CD14-positive monocyte (primary cell): ENCODE data around the gene MDH2. TPM values are rescaled to one million over a fixed set of nuclear protein-coding genes. Genes with fewer than 3 reads are reported as not detected.
A peak's percentile ranks its signal among the peaks of the same experiment; 100 is the strongest.
"Not testable (repeated sequence)": the region's sequence is repeated elsewhere in the genome, so short reads cannot be mapped to it uniquely, and the experiment has no call there.

Experiments used
- DNase-seq, 3 donors: peaks; one replicate each; pipeline ENCODE4 v3.0.0-alpha.2; 2011 to 2022
- H2AFZ ChIP-seq: 2 replicates; pipeline ENCODE4 v1.6.0; 2012; ENCODE audit warnings: mild to moderate bottlenecking, low read depth, low read length, inconsistent platforms; ENCODE audit not compliant: insufficient read depth, poor library complexity, severe bottlenecking
- H3K27ac ChIP-seq, 2 donors: 1 replicate in 1 of 2; 2 replicates in 1 of 2; pipeline ENCODE4 v1.5.1; 2012 to 2013; ENCODE audit warnings: low read length in 2 of 2, control low read depth in 1 of 2, inconsistent platforms in 1 of 2, low read depth in 1 of 2, mild to moderate bottlenecking in 1 of 2
- H3K27me3 ChIP-seq, 2 donors: one replicate each; pipeline versions ENCODE4 v1.6.0 to v1.6.1; 2011 to 2013; ENCODE audit warnings: low read length in 2 of 2; ENCODE audit not compliant: control insufficient read depth in 2 of 2, insufficient read depth in 2 of 2
- H3K36me3 ChIP-seq, 2 donors: replicated peaks in 1 of 2; 1 replicate in 1 of 2; 2 replicates in 1 of 2; pipeline versions ENCODE4 v1.5.1 to v1.6.1; 2012 to 2013; ENCODE audit warnings: low read length in 2 of 2, control low read depth in 1 of 2, inconsistent platforms in 1 of 2, mild to moderate bottlenecking in 1 of 2; ENCODE audit not compliant: insufficient read depth in 2 of 2, control insufficient read depth in 1 of 2
- H3K4me1 ChIP-seq, 2 donors: 1 replicate in 1 of 2; 2 replicates in 1 of 2; pipeline versions ENCODE4 v1.5.1 to v1.6.1; 2012 to 2013; ENCODE audit warnings: low read length in 2 of 2, control low read depth in 1 of 2, inconsistent platforms in 1 of 2, mild to moderate bottlenecking in 1 of 2, moderate library complexity in 1 of 2; ENCODE audit not compliant: insufficient read depth in 2 of 2, control insufficient read depth in 1 of 2
- H3K4me2 ChIP-seq: replicated peaks from 2 replicates; pipeline ENCODE3; 2012; ENCODE audit warnings: low read length, moderate library complexity, mild to moderate bottlenecking; ENCODE audit not compliant: poor library complexity, severe bottlenecking; ENCODE audit errors: extremely low read depth
- H3K4me3 ChIP-seq, 3 experiments: fragments of 200-600 bp in 1 of 3; sonication (generic) in 1 of 3; replicated peaks in 1 of 3; 1 replicate in 2 of 3; 2 replicates in 1 of 3; pipeline ENCODE4 v1.5.1; 2011 to 2013; ENCODE audit warnings: low read length in 3 of 3, mild to moderate bottlenecking in 3 of 3, control low read depth in 2 of 3, low read depth in 2 of 3, inconsistent platforms in 1 of 3, moderate library complexity in 1 of 3
- H3K79me2 ChIP-seq: 2 replicates; pipeline ENCODE4 v1.6.0; 2012; ENCODE audit warnings: mild to moderate bottlenecking, control low read depth, inconsistent platforms, low read length, moderate library complexity; ENCODE audit not compliant: insufficient read depth
- H3K9ac ChIP-seq: 2 replicates; pipeline ENCODE4 v1.6.0; 2017; ENCODE audit warnings: low read length, mild to moderate bottlenecking; ENCODE audit not compliant: insufficient read depth, poor library complexity, severe bottlenecking
- H3K9me3 ChIP-seq, 2 donors: replicated peaks in 1 of 2; 1 replicate in 1 of 2; 2 replicates in 1 of 2; pipeline versions ENCODE4 v1.5.1 to v1.6.1; 2012 to 2013; ENCODE audit warnings: low read length in 2 of 2, control low read depth in 1 of 2; ENCODE audit not compliant: control insufficient read depth in 1 of 2, insufficient read depth in 1 of 2
- H4K20me1 ChIP-seq: 2 replicates; pipeline ENCODE4 v1.6.0; 2012; ENCODE audit warnings: mild to moderate bottlenecking, low read length, control low read depth, moderate library complexity; ENCODE audit not compliant: insufficient read depth
- H3K27ac Mint-ChIP-seq, 7 donors: one replicate each; pipeline ENCODE4 v1.8.0; 2020; ENCODE audit warnings: mild to moderate bottlenecking in 7 of 7, mixed read lengths in 7 of 7, moderate library complexity in 6 of 7, inconsistent platforms in 2 of 7
- H3K27me3 Mint-ChIP-seq, 3 donors: one replicate each; pipeline ENCODE4 v1.8.0; 2021 to 2022; ENCODE audit warnings: low read depth in 3 of 3, mild to moderate bottlenecking in 3 of 3, mixed read lengths in 3 of 3, moderate library complexity in 3 of 3, inconsistent platforms in 1 of 3
- H3K36me3 Mint-ChIP-seq, 2 donors: one replicate each; pipeline ENCODE4 v1.8.0; 2020; ENCODE audit warnings: mixed read lengths in 2 of 2, inconsistent platforms in 1 of 2, mild to moderate bottlenecking in 1 of 2
- H3K4me1 Mint-ChIP-seq: one replicate; pipeline ENCODE4 v1.8.0; 2020; ENCODE audit warnings: mild to moderate bottlenecking, mixed read lengths
- H3K4me3 Mint-ChIP-seq, 2 donors: one replicate each; pipeline ENCODE4 v1.8.0; 2020; ENCODE audit warnings: mild to moderate bottlenecking in 2 of 2, mixed read lengths in 2 of 2, moderate library complexity in 1 of 2
- H3K9me3 Mint-ChIP-seq, 7 donors: one replicate each; pipeline ENCODE4 v1.8.0; 2020 to 2022; ENCODE audit warnings: mixed read lengths in 7 of 7, mild to moderate bottlenecking in 6 of 7, moderate library complexity in 6 of 7, inconsistent platforms in 2 of 7
- CTCF ChIP-seq: fragments of 200-600 bp; IDR thresholded peaks from one replicate; pipeline ENCODE4 v1.8.0; 2022; ENCODE audit warnings: antibody characterized with exemption, mild to moderate bottlenecking
- WGBS: methylation state at CpG from one replicate; pipeline ENCODE4 v1.1.5; 2013; ENCODE audit warnings: missing lambda C conversion rate; ENCODE audit not compliant: insufficient coverage; 5-methylcytosine and 5-hydroxymethylcytosine counted together
- intact Hi-C, 2 donors: fragments of 100-400 bp; cut with micrococcal nuclease; formaldehyde crosslinking; loops; one replicate each; pipeline versions ENCODE4 v1.15.0 to v1.15.1; 2023
- polyA plus RNA-seq, 3 donors: library from polyadenylated mRNA; depleted of rRNA in 1 of 3; unstranded in 2 of 3; stranded (reverse) in 1 of 3; fragments of 300-500 nt in 2 of 3; fragments of >200 nt in 1 of 3; fragmentation: Illumina TruSeq in 2 of 3; gene quantifications; 1 replicate in 2 of 3; 2 replicates in 1 of 3; pipeline ENCODE4 v1.2.3, GENCODE V29; 2012 to 2021

MDH2 gene
- polyA plus RNA-seq, 3 donors: 75.2 to 162 (median 129) TPM

DNA sequence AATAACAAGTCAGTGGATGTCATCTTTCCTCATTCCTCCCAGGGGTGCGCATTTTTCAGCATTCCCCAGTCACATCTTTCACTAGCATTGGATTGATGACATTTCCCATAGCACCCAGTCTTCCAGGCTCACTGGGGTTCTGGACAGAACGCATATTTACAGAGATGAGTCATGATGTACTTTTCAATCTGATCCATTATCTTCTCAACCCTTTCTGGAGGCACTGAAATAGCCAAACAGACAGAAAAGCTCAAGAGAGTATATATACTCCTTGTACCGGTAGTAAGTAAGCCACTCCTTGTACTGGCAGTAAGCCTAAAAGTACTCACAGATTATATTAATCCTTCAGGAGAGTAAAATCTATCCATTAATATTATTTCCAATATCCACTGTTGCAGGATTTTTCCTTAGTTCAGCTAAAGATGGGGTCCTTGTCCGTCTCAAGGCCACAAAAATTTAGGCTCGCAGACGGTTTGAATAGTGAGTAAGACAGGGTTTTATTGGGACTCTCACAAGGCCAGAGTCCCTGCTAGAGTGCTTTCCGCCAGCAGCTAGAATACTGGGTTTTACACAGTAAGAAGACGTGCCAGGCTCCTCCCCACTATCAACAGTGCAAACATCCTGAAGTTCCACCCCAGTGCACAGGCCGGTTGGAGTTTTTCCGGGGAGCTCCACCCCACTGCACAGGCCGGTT lies 60.8 kb downstream of the MDH2 start:
- no peak overlapping the region for H2AFZ ChIP-seq
- 95% methylated on average over 9 of the region's 11 CpGs for WGBS
- H3K36me3 Mint-ChIP-seq: no peaks in the 10 kb centered on the region
- no peaks in the 10 kb centered on the region for H3K9me3 Mint-ChIP-seq
- H3K9me3 ChIP-seq: no peaks in the 10 kb centered on the region
- H3K27ac Mint-ChIP-seq: no peak overlapping the region
- no peak for DNase-seq
- H4K20me1 ChIP-seq: no peaks in the 10 kb centered on the region
- no peak overlapping the region for H3K4me3 ChIP-seq
- no peaks in the 10 kb centered on the region for H3K79me2 ChIP-seq
- H3K9ac ChIP-seq: no peak overlapping the region
- no peaks in the 10 kb centered on the region for H3K4me1 Mint-ChIP-seq
- H3K36me3 ChIP-seq: no peaks in the 10 kb centered on the region
- no peak overlapping the region for H3K4me2 ChIP-seq
- TF ChIP-seq CTCF: no peak
- no peaks in the 10 kb centered on the region for H3K4me1 ChIP-seq
- H3K4me3 Mint-ChIP-seq: no peak overlapping the region
- no peaks in the 10 kb centered on the region for H3K27me3 Mint-ChIP-seq
- H3K27ac ChIP-seq: no peak overlapping the region
- no peaks in the 10 kb centered on the region for H3K27me3 ChIP-seq
- intact Hi-C loops: no loop called here

GRCh38 chr7:76113042-76113630 lies 65.2 kb downstream of the MDH2 start:
- H3K27ac Mint-ChIP-seq, DNase-seq, H3K36me3 Mint-ChIP-seq, H3K36me3 ChIP-seq, H3K9me3 Mint-ChIP-seq, H4K20me1 ChIP-seq, H3K79me2 ChIP-seq, H3K4me3 ChIP-seq, H3K4me1 Mint-ChIP-seq, H3K4me2 ChIP-seq, H3K27me3 Mint-ChIP-seq, H3K4me1 ChIP-seq, H2AFZ ChIP-seq, H3K9ac ChIP-seq, H3K27me3 ChIP-seq, H3K27ac ChIP-seq, H3K9me3 ChIP-seq, H3K4me3 Mint-ChIP-seq, intact Hi-C loops: not testable (repeated sequence)
- WGBS: 94% methylated on average over 6 of the region's 9 CpGs

GRCh38 chr7:76114742-76115141 lies 66.8 kb downstream of the MDH2 start:
- intact Hi-C loops, H3K79me2 ChIP-seq, H3K27ac ChIP-seq, H3K4me3 ChIP-seq, H3K27me3 ChIP-seq, H4K20me1 ChIP-seq, H3K4me2 ChIP-seq, H3K36me3 Mint-ChIP-seq, H2AFZ ChIP-seq, H3K4me1 ChIP-seq, H3K36me3 ChIP-seq, H3K4me1 Mint-ChIP-seq, H3K27me3 Mint-ChIP-seq, H3K9me3 ChIP-seq, H3K4me3 Mint-ChIP-seq, DNase-seq, H3K9ac ChIP-seq, H3K9me3 Mint-ChIP-seq: not testable (repeated sequence)
- peak overlapping the region in 1 of 7 donors; percentile 71 for H3K27ac Mint-ChIP-seq
- no CpG with 5 or more reads among the region's 1 CpG for WGBS
